Measurements from ENCODE around the gene ANO1.

ANO1 gene

GRCh38 chr11:70120674-70121073 lies 42.6 kb downstream of the ANO1 start:
- H3K4me1 ChIP-seq (ENCODE audit: low read length): no peaks in the 10 kb centered on the region
- H3K4me3 ChIP-seq (ENCODE audit: low read length): no peak overlapping the region
- H2AFZ ChIP-seq (ENCODE audit: low read depth, low read length): no peak overlapping the region
- H3K36me3 ChIP-seq (replicated peaks; ENCODE audit: low read depth, low read length): no peaks in the 10 kb centered on the region
- no peaks in the 10 kb centered on the region for H3K79me2 ChIP-seq (ENCODE audit: low read length)
- no peak for TF ChIP-seq CTCF (IDR thresholded peaks at IDR 0.05; ENCODE audit: low read depth, low read length)
- TF ChIP-seq EZH2phosphoT487 (IDR thresholded peaks at IDR 0.05; ENCODE audit: low read depth): no peak
- no peak overlapping the region for H3K9ac ChIP-seq (ENCODE audit: low read length)
- no peak overlapping the region for H3K4me2 ChIP-seq (ENCODE audit: low read length)
- H3K27me3 ChIP-seq (ENCODE audit: low read depth, low read length): no peaks in the 10 kb centered on the region; the same call in 1 of the 2 replicates
- no peak overlapping the region for H3K27ac ChIP-seq (ENCODE audit: low read length)
- no peaks in the 10 kb centered on the region for H4K20me1 ChIP-seq (ENCODE audit: insufficient read depth, low read length)
- no peaks in the 10 kb centered on the region for H3K9me3 ChIP-seq (ENCODE audit: insufficient read depth, low read length)

- Histone ChIP-seq H3K9ac (ENCODE audit: low read length) (no peak overlapping the region), H3K4me3 (ENCODE audit: low read length) (no peak overlapping the region), H4K20me1 (ENCODE audit: insufficient read depth, low read length) (no peaks in the 10 kb centered on the region), H3K79me2 (ENCODE audit: low read length) (no peaks in the 10 kb centered on the region), H3K36me3 (replicated peaks; ENCODE audit: low read depth, low read length) (no peaks in the 10 kb centered on the region), H3K4me1 (ENCODE audit: low read length) (no peaks in the 10 kb centered on the region), H3K4me2 (ENCODE audit: low read length) (no peak overlapping the region), H2AFZ (ENCODE audit: low read depth, low read length) (no peak overlapping the region), H3K9me3 (ENCODE audit: insufficient read depth, low read length) (no peaks in the 10 kb centered on the region), H3K27me3 (ENCODE audit: low read depth, low read length) (no peaks in the 10 kb centered on the region; the same call in 1 of the 2 replicates), H3K27ac (ENCODE audit: low read length) (no peak overlapping the region)
- TF ChIP-seq CTCF (IDR thresholded peaks at IDR 0.05; ENCODE audit: low read depth, low read length): no peak
- no peak for TF ChIP-seq EZH2phosphoT487 (IDR thresholded peaks at IDR 0.05; ENCODE audit: low read depth)
Measured at GRCh38 chr11:70122490-70123198, 44.5 kb downstream of the ANO1 start.

GRCh38 chr11:70123711-70124110 lies 45.6 kb downstream of the ANO1 start:
- no peaks in the 10 kb centered on the region for H4K20me1 ChIP-seq (ENCODE audit: insufficient read depth, low read length)
- no peak overlapping the region for H3K27ac ChIP-seq (ENCODE audit: low read length)
- no peaks in the 10 kb centered on the region; the same call in 1 of the 2 replicates for H3K27me3 ChIP-seq (ENCODE audit: low read depth, low read length)
- no peaks in the 10 kb centered on the region for H3K79me2 ChIP-seq (ENCODE audit: low read length)
- no peak overlapping the region for H3K9ac ChIP-seq (ENCODE audit: low read length)
- H2AFZ ChIP-seq (ENCODE audit: low read depth, low read length): no peak overlapping the region
- no peaks in the 10 kb centered on the region for H3K36me3 ChIP-seq (replicated peaks; ENCODE audit: low read depth, low read length)
- no peaks in the 10 kb centered on the region for H3K4me1 ChIP-seq (ENCODE audit: low read length)
- H3K4me3 ChIP-seq (ENCODE audit: low read length): no peak overlapping the region
- H3K4me2 ChIP-seq (ENCODE audit: low read length): no peak overlapping the region
- TF ChIP-seq EZH2phosphoT487 (IDR thresholded peaks at IDR 0.05; ENCODE audit: low read depth) (no peak), CTCF (IDR thresholded peaks at IDR 0.05; ENCODE audit: low read depth, low read length) (no peak)
- no peaks in the 10 kb centered on the region for H3K9me3 ChIP-seq (ENCODE audit: insufficient read depth, low read length)

GRCh38 chr11:70124321-70125000 lies 46.3 kb downstream of the ANO1 start:
- H3K79me2 ChIP-seq (ENCODE audit: low read length): no peaks in the 10 kb centered on the region
- no peak overlapping the region for H3K27ac ChIP-seq (ENCODE audit: low read length)
- H3K4me2 ChIP-seq (ENCODE audit: low read length): no peak overlapping the region
- H3K9me3 ChIP-seq (ENCODE audit: insufficient read depth, low read length): no peaks in the 10 kb centered on the region
- no peak overlapping the region for H3K4me3 ChIP-seq (ENCODE audit: low read length)
- H3K27me3 ChIP-seq (ENCODE audit: low read depth, low read length): no peaks in the 10 kb centered on the region; the same call in 1 of the 2 replicates
- H4K20me1 ChIP-seq (ENCODE audit: insufficient read depth, low read length): no peaks in the 10 kb centered on the region
- H2AFZ ChIP-seq (ENCODE audit: low read depth, low read length): no peak overlapping the region
- H3K36me3 ChIP-seq (replicated peaks; ENCODE audit: low read depth, low read length): no peaks in the 10 kb centered on the region
- TF ChIP-seq CTCF (IDR thresholded peaks at IDR 0.05; ENCODE audit: low read depth, low read length): no peak
- no peak for TF ChIP-seq EZH2phosphoT487 (IDR thresholded peaks at IDR 0.05; ENCODE audit: low read depth)
- H3K9ac ChIP-seq (ENCODE audit: low read length): no peak overlapping the region
- H3K4me1 ChIP-seq (ENCODE audit: low read length): no peaks in the 10 kb centered on the region

All from OCI-LY3 (cell line).